ENCODE measurements around the gene TRMT10B.

TRMT10B gene

DNA sequence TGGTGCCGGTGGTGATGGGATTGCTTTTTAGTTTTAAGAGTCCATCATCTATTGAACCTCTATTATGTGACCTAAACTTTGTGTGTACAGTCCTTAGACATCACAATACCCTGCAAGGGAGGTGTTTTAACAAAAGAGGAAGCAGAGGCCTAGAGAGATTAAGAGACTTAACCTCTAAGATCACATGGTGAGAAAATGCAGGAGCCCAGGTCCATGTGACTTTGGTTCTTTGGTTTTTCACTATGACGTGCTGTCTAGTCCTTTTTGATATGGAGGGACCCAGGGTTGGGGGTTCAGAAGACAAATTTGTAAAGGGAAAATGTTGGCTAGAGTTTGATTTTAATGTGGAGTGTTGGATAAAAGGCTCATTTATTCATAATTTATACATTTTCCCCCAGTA lies 34.1 kb upstream of the TRMT10B start (continued):
- no peak for TF ChIP-seq ZNF530 (tag by site-specific recombination; IDR thresholded peaks at IDR 0.05; ENCODE audit: low read depth)

- ChIA-PET POLR2A (no interaction called here), CTCF (no interaction called here)
Observed at GRCh38 chr9:37727013-37727412, 26.6 kb upstream of the TRMT10B start.

DNA sequence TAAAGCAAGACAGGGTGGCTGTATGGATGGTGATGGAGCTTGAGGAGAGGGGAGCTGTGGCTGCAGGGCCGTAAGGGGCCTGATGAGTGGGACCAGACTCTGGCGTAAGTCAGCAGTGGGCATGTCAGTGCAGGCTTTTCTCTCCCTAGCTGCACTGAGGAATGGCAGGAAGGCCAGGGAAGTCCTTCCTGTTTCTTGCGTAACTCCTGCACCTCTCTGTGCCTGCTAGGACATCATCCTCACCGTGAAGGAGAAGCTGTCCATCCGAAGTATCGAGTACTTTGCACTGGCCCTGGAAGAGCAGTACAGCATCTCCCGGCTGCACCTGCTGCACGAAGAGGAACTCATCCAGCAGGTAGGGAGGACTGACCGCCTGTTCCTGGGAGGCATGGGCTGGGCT lies 24.1 kb upstream of the TRMT10B start:
- POLR2A ChIA-PET: interaction anchor here (0.6 kb wide), 1 partner anchor 21 kb away, joined by 6 read pairs; no protein-coding TSS in a partner anchor
- CTCF ChIA-PET: interaction anchor here (0.8 kb wide), 1 partner anchor 79 kb away, joined by 3 read pairs; the partner anchor contains the start of gene FRMPD1
- H3K36me3 ChIP-seq (ENCODE audit: control insufficient read depth in 2 of 2, insufficient read depth in 1 of 2, low read length in 2 of 2): no peaks in the 10 kb centered on the region
- TF ChIP-seq ZNF16 (tag by site-specific recombination; IDR thresholded peaks at IDR 0.05; ENCODE audit: low read depth) (no peak), ZNF624 (tag by site-specific recombination; IDR thresholded peaks at IDR 0.05) (no peak), ZBTB26 (tag by site-specific recombination; optimal IDR thresholded peaks at IDR 0.05) (no peak), ZNF473 (tag by site-specific recombination; IDR thresholded peaks at IDR 0.05) (no peak), ZNF518A (tag by site-specific recombination; conservative IDR thresholded peaks at IDR 0.05; ENCODE audit: low read depth) (no peak), ZNF555 (tag by site-specific recombination; conservative IDR thresholded peaks at IDR 0.05) (no peak), ZBTB10 (tag by site-specific recombination; IDR thresholded peaks at IDR 0.05) (no peak), ZNF433 (tag by site-specific recombination; IDR thresholded peaks at IDR 0.05; ENCODE audit: low read depth) (no peak), GFI1B (tag by site-specific recombination; IDR thresholded peaks at IDR 0.05) (no peak), ZFHX2 (tag by site-specific recombination; conservative IDR thresholded peaks at IDR 0.05) (no peak), ZNF132 (tag by site-specific recombination; IDR thresholded peaks at IDR 0.05; ENCODE audit: borderline replicate concordance) (no peak), ZNF37A (tag by site-specific recombination; IDR thresholded peaks at IDR 0.05) (no peak), ZNF223 (tag by site-specific recombination; IDR thresholded peaks at IDR 0.05) (no peak), ZNF596 (tag by site-specific recombination; IDR thresholded peaks at IDR 0.05) (no peak), ZNF138 (tag by site-specific recombination; IDR thresholded peaks at IDR 0.05; ENCODE audit: borderline replicate concordance) (no peak), ZBTB8A (tag by site-specific recombination; IDR thresholded peaks at IDR 0.05) (no peak)

More at GRCh38 chr9:37727013-37727412, 26.6 kb upstream of the TRMT10B start:
- no peaks in the 10 kb centered on the region for H3K4me1 ChIP-seq (ENCODE audit: control insufficient read depth, insufficient read depth, low read length)
- H3K36me3 ChIP-seq (ENCODE audit: control insufficient read depth in 2 of 2, insufficient read depth in 1 of 2, low read length in 2 of 2): no peaks in the 10 kb centered on the region
- no peak overlapping the region for H3K27ac ChIP-seq (ENCODE audit: extremely low read depth, low read depth, low read length)
- TF ChIP-seq ZNF596 (tag by site-specific recombination; IDR thresholded peaks at IDR 0.05): no peak
- no peak for TF ChIP-seq ZNF629 (tag by site-specific recombination; IDR thresholded peaks at IDR 0.05)
- TF ChIP-seq ZBTB21 (tag by site-specific recombination; IDR thresholded peaks at IDR 0.05): no peak
- TF ChIP-seq, protein P1, sequence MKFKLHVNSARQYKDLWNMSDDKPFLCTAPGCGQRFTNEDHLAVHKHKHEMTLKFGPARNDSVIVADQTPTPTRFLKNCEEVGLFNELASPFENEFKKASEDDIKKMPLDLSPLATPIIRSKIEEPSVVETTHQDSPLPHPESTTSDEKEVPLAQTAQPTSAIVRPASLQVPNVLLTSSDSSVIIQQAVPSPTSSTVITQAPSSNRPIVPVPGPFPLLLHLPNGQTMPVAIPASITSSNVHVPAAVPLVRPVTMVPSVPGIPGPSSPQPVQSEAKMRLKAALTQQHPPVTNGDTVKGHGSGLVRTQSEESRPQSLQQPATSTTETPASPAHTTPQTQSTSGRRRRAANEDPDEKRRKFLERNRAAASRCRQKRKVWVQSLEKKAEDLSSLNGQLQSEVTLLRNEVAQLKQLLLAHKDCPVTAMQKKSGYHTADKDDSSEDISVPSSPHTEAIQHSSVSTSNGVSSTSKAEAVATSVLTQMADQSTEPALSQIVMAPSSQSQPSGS (tag by site-specific recombination; IDR thresholded peaks at IDR 0.05; ENCODE audit: low read depth): no peak
- no peak for TF ChIP-seq TRIM28 (IDR thresholded peaks at IDR 0.05; ENCODE audit: borderline replicate concordance, low read length)
- no peak for TF ChIP-seq ZNF114 (tag by site-specific recombination; IDR thresholded peaks at IDR 0.05)
- TF ChIP-seq, protein P2, sequence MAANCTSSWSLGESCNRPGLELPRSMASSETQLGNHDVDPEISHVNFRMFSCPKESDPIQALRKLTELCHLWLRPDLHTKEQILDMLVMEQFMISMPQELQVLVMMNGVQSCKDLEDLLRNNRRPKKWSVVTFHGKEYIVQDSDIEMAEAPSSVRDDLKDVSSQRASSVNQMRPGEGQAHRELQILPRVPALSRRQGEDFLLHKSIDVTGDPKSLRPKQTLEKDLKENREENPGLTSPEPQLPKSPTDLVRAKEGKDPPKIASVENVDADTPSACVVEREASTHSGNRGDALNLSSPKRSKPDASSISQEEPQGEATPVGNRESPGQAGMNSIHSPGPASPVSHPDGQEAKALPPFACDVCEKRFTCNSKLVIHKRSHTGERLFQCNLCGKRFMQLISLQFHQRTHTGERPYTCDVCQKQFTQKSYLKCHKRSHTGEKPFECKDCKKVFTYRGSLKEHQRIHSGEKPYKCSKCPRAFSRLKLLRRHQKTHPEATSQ (tag by site-specific recombination; IDR thresholded peaks at IDR 0.05): no peak
- no peak for TF ChIP-seq MEIS1 (CRISPR knock-in tag; IDR thresholded peaks at IDR 0.05; ENCODE audit: borderline replicate concordance)
- no peaks in the 10 kb centered on the region for H3K9me3 ChIP-seq (ENCODE audit: control insufficient read depth, insufficient read depth, low read depth, low read length)
- H3K4me3 ChIP-seq (ENCODE audit: low read depth, low read length): no peak overlapping the region

More for the DNA sequence above, 24.1 kb upstream of the TRMT10B start:
- H3K4me1 ChIP-seq (ENCODE audit: control insufficient read depth, insufficient read depth, low read length): no peaks in the 10 kb centered on the region
- H3K4me3 ChIP-seq (ENCODE audit: low read depth, low read length): no peak overlapping the region
- no peaks in the 10 kb centered on the region for H3K9me3 ChIP-seq (ENCODE audit: control insufficient read depth, insufficient read depth, low read depth, low read length)
- no peak overlapping the region for H3K27ac ChIP-seq (ENCODE audit: extremely low read depth, low read depth, low read length)
